Measurements from ENCODE around the gene ESD. TPM values are rescaled to one million over a fixed set of nuclear protein-coding genes. Genes with fewer than 3 reads are reported as not detected.

ESD gene
- polyA plus RNA-seq, 4 donors: 242 to 270 (median 260) TPM

- DNase-seq (ENCODE audit: low read depth in 4 of 4, low spot score in 3 of 4): no peak
These were observed 48.7 kb downstream of the ESD start for GRCh38 chr13:46748300-46748699.

GRCh38 chr13:46747031-46747820, 49.7 kb downstream of the ESD start:
- no peak for DNase-seq (ENCODE audit: low read depth in 4 of 4, low spot score in 3 of 4)

GRCh38 chr13:46745706-46746105, 51.3 kb downstream of the ESD start:
- DNase-seq (ENCODE audit: low read depth in 4 of 4, low spot score in 3 of 4): no peak

GRCh38 chr13:46745062-46745461, 51.9 kb downstream of the ESD start:
- no peak for DNase-seq (ENCODE audit: low read depth in 4 of 4, low spot score in 3 of 4)

GRCh38 chr13:46743191-46743590, 53.8 kb downstream of the ESD start:
- no peak for DNase-seq (ENCODE audit: low read depth in 4 of 4, low spot score in 3 of 4)

GRCh38 chr13:46739447-46740098, 57.4 kb downstream of the ESD start:
- DNase-seq (ENCODE audit: low read depth in 4 of 4, low spot score in 3 of 4): no peak

- no peak for DNase-seq (ENCODE audit: low read depth in 4 of 4, low spot score in 3 of 4)
These were observed 58.2 kb downstream of the ESD start for GRCh38 chr13:46738766-46739165.

GRCh38 chr13:46738055-46738454, 58.9 kb downstream of the ESD start:
- DNase-seq (ENCODE audit: low read depth in 4 of 4, low spot score in 3 of 4): no peak

GRCh38 chr13:46736541-46737310, 60.2 kb downstream of the ESD start:
- no peak for DNase-seq (ENCODE audit: low read depth in 4 of 4, low spot score in 3 of 4)

GRCh38 chr13:46735425-46735824, 61.5 kb downstream of the ESD start:
- no peak for DNase-seq (ENCODE audit: low read depth in 4 of 4, low spot score in 3 of 4)

GRCh38 chr13:46731535-46731934, 65.4 kb downstream of the ESD start:
- no peak for DNase-seq (ENCODE audit: low read depth in 4 of 4, low spot score in 3 of 4)

- DNase-seq (ENCODE audit: low read depth in 4 of 4, low spot score in 3 of 4): no peak
These were observed 68.2 kb downstream of the ESD start for GRCh38 chr13:46728777-46729176.

GRCh38 chr13:46726347-46726746, 70.6 kb downstream of the ESD start:
- no peak for DNase-seq (ENCODE audit: low read depth in 4 of 4, low spot score in 3 of 4)

Other genes with a start within 250 kb of the ESD start
- 10 to 100 TPM; 28.3 to 37.4 (median 35.2) TPM for gene LRCH1, start 244.0 kb downstream of the ESD start, polyA plus RNA-seq (ENCODE audit: insufficient read length in 4 of 4)
- 1 to 10 TPM in 3 of 4 donors, under 1 TPM in 1; 0.73 to 1.4 (median 1.2) TPM for gene HTR2A, start 99.9 kb upstream of the ESD start, polyA plus RNA-seq (ENCODE audit: insufficient read length in 4 of 4)

All from right renal pelvis (tissue), 4 donors.